Common myeloid progenitor, CD34-positive (primary cell): ENCODE measurements around the gene CLEC4A.
"Not testable (repeated sequence)": the region's sequence is repeated elsewhere in the genome, so short reads cannot be mapped to it uniquely, and the experiment has no call there.

Experiments used
- CTCF ChIA-PET: fragments of 350-600 bp; sonication (Branson Sonifier 250); formaldehyde crosslinking; loops from one replicate; lab custom pipeline; 2021; ENCODE audit warnings: antibody characterized with exemption; lab: Charles Lee
- POLR2A ChIA-PET: fragments of 350-600 bp; sonication (Branson Sonifier 250); formaldehyde crosslinking; loops from one replicate; lab custom pipeline; 2021; ENCODE audit warnings: antibody characterized with exemption; lab: Charles Lee
- DNase-seq, 3 donors: peaks; one replicate each; pipeline versions ENCODE4 v3.0.0 to v3.0.0-alpha.2; 2013
- H3K27ac ChIP-seq, 2 experiments: 1 replicate in 1 of 2; 2 replicates in 1 of 2; pipeline ENCODE4 v1.7.0; 2013; ENCODE audit warnings: inconsistent platforms in 2 of 2, low read length in 2 of 2, mild to moderate bottlenecking in 2 of 2, low read depth in 1 of 2, moderate library complexity in 1 of 2; ENCODE audit not compliant: severe bottlenecking in 2 of 2, insufficient read depth in 1 of 2, poor library complexity in 1 of 2
- H3K27me3 ChIP-seq, 5 experiments: replicated peaks in 2 of 5; 1 replicate in 3 of 5; 2 replicates in 2 of 5; pipeline versions ENCODE4 v1.6.1 to v1.7.0; 2013; ENCODE audit warnings: low read length in 4 of 5, mild to moderate bottlenecking in 2 of 5, moderate library complexity in 2 of 5, inconsistent platforms in 1 of 5; ENCODE audit not compliant: insufficient read depth in 5 of 5, control insufficient read depth in 4 of 5
- H3K36me3 ChIP-seq, 4 experiments: 1 replicate in 2 of 4; 2 replicates in 2 of 4; pipeline versions ENCODE4 v1.6.1 to v1.7.0; 2013; ENCODE audit warnings: low read length in 3 of 4, control low read depth in 1 of 4, mild to moderate bottlenecking in 1 of 4; ENCODE audit not compliant: control insufficient read depth in 4 of 4, insufficient read depth in 4 of 4
- H3K4me1 ChIP-seq, 4 experiments: 1 replicate in 3 of 4; 2 replicates in 1 of 4; pipeline versions ENCODE4 v1.6.1 to v1.7.1; 2013; ENCODE audit warnings: low read length in 3 of 4, mild to moderate bottlenecking in 3 of 4, control low read depth in 1 of 4, inconsistent platforms in 1 of 4, moderate library complexity in 1 of 4; ENCODE audit not compliant: control insufficient read depth in 4 of 4, insufficient read depth in 4 of 4; ENCODE audit errors: control extremely low read depth in 1 of 4
- H3K4me3 ChIP-seq, 7 experiments: 1 replicate in 4 of 7; 2 replicates in 3 of 7; pipeline versions ENCODE4 v1.5.1 to v1.7.0; 2013; ENCODE audit warnings: mild to moderate bottlenecking in 7 of 7, low read length in 6 of 7, moderate library complexity in 6 of 7, inconsistent platforms in 2 of 7, low read depth in 2 of 7, control low read depth in 1 of 7; ENCODE audit not compliant: insufficient read depth in 4 of 7, control insufficient read depth in 1 of 7; ENCODE audit errors: extremely low read depth in 1 of 7
- H3K9me3 ChIP-seq, 5 experiments: 1 replicate in 4 of 5; 2 replicates in 1 of 5; pipeline versions ENCODE4 v1.6.1 to v1.7.1; 2013; ENCODE audit warnings: low read length in 4 of 5, mild to moderate bottlenecking in 2 of 5, inconsistent platforms in 1 of 5, low read depth in 1 of 5, moderate library complexity in 1 of 5; ENCODE audit not compliant: control insufficient read depth in 4 of 5, insufficient read depth in 2 of 5; ENCODE audit errors: control extremely low read depth in 1 of 5
- WGBS: methylation state at CpG from one replicate; pipeline ENCODE4 v1.1.5; 2013; ENCODE audit not compliant: insufficient coverage; 5-methylcytosine and 5-hydroxymethylcytosine counted together

The CLEC4A gene

GRCh38 chr12:8113117-8113516 is 10.3 kb upstream of the CLEC4A start:
- H3K4me1 ChIP-seq, CTCF ChIA-PET, H3K4me3 ChIP-seq, POLR2A ChIA-PET, H3K9me3 ChIP-seq, H3K27me3 ChIP-seq, H3K36me3 ChIP-seq, DNase-seq, H3K27ac ChIP-seq: not testable (repeated sequence)
- WGBS: 100% methylated on average over 1 of the region's 4 CpGs

- H3K9me3 ChIP-seq: no peaks in the 10 kb centered on the region
- CTCF ChIA-PET: interaction anchor here (1.1 to 4.1 kb wide), 3 partner anchors 10 to 112 kb away, joined by 3 to 21 read pairs (median 3); partner anchors contain the start of gene ZNF705A
- H3K36me3 ChIP-seq: no peaks in the 10 kb centered on the region
- H3K27ac ChIP-seq: no peak overlapping the region
- no peak for DNase-seq
- no peak overlapping the region for H3K4me3 ChIP-seq
- peaks cover 0 to 1% (median 0%) of the 10 kb centered on the region in 5 experiments for H3K27me3 ChIP-seq
- H3K4me1 ChIP-seq: peaks cover 16 to 32% (median 26%) of the 10 kb centered on the region in 4 experiments
- POLR2A ChIA-PET: no interaction called here
- 94% methylated on average over 3 of the region's 4 CpGs for WGBS
Measured at GRCh38 chr12:8120072-8120713, 3.2 kb upstream of the CLEC4A start.

- CTCF ChIA-PET: interaction anchor here (1.0 to 1.7 kb wide), 2 partner anchors 16 to 19 kb away, joined by 3 to 5 read pairs; no protein-coding TSS in a partner anchor
- DNase-seq: peak in 2 of 3 donors; percentile 32 to 49
- WGBS: 69% methylated on average over 4 of the region's 4 CpGs
- Histone ChIP-seq H3K27me3 (peaks cover 0 to 20% (median 0%) of the 10 kb centered on the region in 5 experiments), H3K4me3 (no peak overlapping the region), H3K27ac (no peak overlapping the region), H3K9me3 (no peaks in the 10 kb centered on the region), H3K4me1 (peaks cover 16 to 26% (median 20%) of the 10 kb centered on the region in 4 experiments), H3K36me3 (no peaks in the 10 kb centered on the region)
- POLR2A ChIA-PET: no interaction called here
Measured at GRCh38 chr12:8127138-8127537, 3.7 kb downstream of the CLEC4A start.

- H3K9me3 ChIP-seq, H3K27me3 ChIP-seq, CTCF ChIA-PET, H3K4me1 ChIP-seq, DNase-seq, H3K4me3 ChIP-seq, H3K27ac ChIP-seq, H3K36me3 ChIP-seq, POLR2A ChIA-PET: not testable (repeated sequence)
- 92% methylated on average over 14 of the region's 18 CpGs for WGBS
Measured at GRCh38 chr12:8133636-8134397, 10.4 kb downstream of the CLEC4A start.

- H3K27ac ChIP-seq, H3K4me3 ChIP-seq, DNase-seq, POLR2A ChIA-PET, H3K27me3 ChIP-seq, H3K36me3 ChIP-seq, H3K9me3 ChIP-seq, H3K4me1 ChIP-seq, CTCF ChIA-PET: not testable (repeated sequence)
- 98% methylated on average over 16 of the region's 23 CpGs for WGBS
Measured at GRCh38 chr12:8134398-8134930, 11.0 kb downstream of the CLEC4A start.

GRCh38 chr12:8141647-8142046 is 18.2 kb downstream of the CLEC4A start:
- WGBS: 95% methylated on average over 6 of the region's 8 CpGs
- DNase-seq, CTCF ChIA-PET: not testable (repeated sequence)

GRCh38 chr12:8143261-8143660 is 19.8 kb downstream of the CLEC4A start:
- peaks cover 0 to 6% (median 0%) of the 10 kb centered on the region in 5 experiments for H3K9me3 ChIP-seq
- POLR2A ChIA-PET: no interaction called here
- no peaks in the 10 kb centered on the region for H3K36me3 ChIP-seq
- peak; percentile 14 to 77 (median 64) for DNase-seq
- CTCF ChIA-PET: interaction anchor here (1.0 to 1.4 kb wide), 3 partner anchors 10 to 11 kb away, joined by 3 to 5 read pairs (median 4); no protein-coding TSS in a partner anchor
- H3K4me1 ChIP-seq: peaks cover 0 to 4% (median 2%) of the 10 kb centered on the region in 4 experiments
- no peak overlapping the region for H3K27ac ChIP-seq
- peaks cover 0 to 9% (median 0%) of the 10 kb centered on the region in 5 experiments for H3K27me3 ChIP-seq
- no peak overlapping the region for H3K4me3 ChIP-seq

More at GRCh38 chr12:8141647-8142046, 18.2 kb downstream of the CLEC4A start:
- POLR2A ChIA-PET, H3K36me3 ChIP-seq, H3K4me3 ChIP-seq, H3K27ac ChIP-seq, H3K27me3 ChIP-seq, H3K4me1 ChIP-seq, H3K9me3 ChIP-seq: not testable (repeated sequence)
